A673 (cell line): Measurements from ENCODE around the gene CNNM4. TPM values are rescaled to one million over a fixed set of nuclear protein-coding genes. Genes with fewer than 3 reads are reported as not detected.

ENCODE experiments used
- BruUV-seq: library from RNA; stranded (reverse); fragments of 400-500 nt; replicated peaks from 2 replicates; lab custom pipeline; 2021; lab: Mats Ljungman, UMichigan
- CTCF ChIA-PET: fragments of 300-600 bp; sonication (Branson Sonifier 250); formaldehyde crosslinking; loops from one replicate; lab custom pipeline; 2022; ENCODE audit warnings: antibody characterized with exemption; lab: Charles Lee
- POLR2A ChIA-PET: fragments of 300-600 bp; sonication (Branson Sonifier 250); formaldehyde crosslinking; loops from one replicate; lab custom pipeline; 2022; ENCODE audit warnings: antibody characterized with exemption; ENCODE audit not compliant: low non-redundant PET; lab: Charles Lee
- DNase-seq: peaks from one replicate; pipeline ENCODE4 v3.0.0-alpha.2; 2015; ENCODE audit warnings: low spot score
- H3K27ac ChIP-seq: fragments of 200-600 bp; sonication (generic); 2 replicates; pipeline ENCODE4 v1.5.1; 2016; ENCODE audit warnings: mixed run types, low read depth, mild to moderate bottlenecking, mixed read lengths, antibody characterized with exemption, low read length; ENCODE audit not compliant: poor library complexity, severe bottlenecking
- H3K27me3 ChIP-seq: fragments of 200-600 bp; sonication (generic); replicated peaks from 2 replicates; pipeline ENCODE4 v1.6.1; 2017; ENCODE audit warnings: mixed run types, low read depth, mild to moderate bottlenecking, mixed read lengths, antibody characterized with exemption, low read length; ENCODE audit not compliant: insufficient read depth, poor library complexity
- H3K36me3 ChIP-seq: fragments of 200-600 bp; sonication (generic); 2 replicates; pipeline ENCODE4 v1.6.1; 2016; ENCODE audit warnings: mixed run types, mild to moderate bottlenecking, mixed read lengths, antibody characterized with exemption, low read length; ENCODE audit not compliant: insufficient read depth, poor library complexity, severe bottlenecking
- H3K4me1 ChIP-seq: fragments of 200-600 bp; sonication (generic); 2 replicates; pipeline ENCODE4 v1.6.1; 2017; ENCODE audit warnings: mixed run types, mild to moderate bottlenecking, mixed read lengths, antibody characterized with exemption, low read length; ENCODE audit not compliant: insufficient read depth, poor library complexity, severe bottlenecking
- H3K4me3 ChIP-seq: fragments of 200-600 bp; sonication (generic); 2 replicates; pipeline ENCODE4 v1.5.1; 2016; ENCODE audit warnings: low read depth, mixed run types, mild to moderate bottlenecking, mixed read lengths, low read length; ENCODE audit not compliant: poor library complexity, severe bottlenecking
- H3K9me3 ChIP-seq: fragments of 200-600 bp; sonication (generic); 2 replicates; pipeline ENCODE4 v1.6.1; 2016; ENCODE audit warnings: mixed run types, low read depth, mild to moderate bottlenecking, mixed read lengths, antibody characterized with exemption, low read length; ENCODE audit not compliant: poor library complexity, severe bottlenecking
- EZH2 ChIP-seq: fragments of 200-600 bp; sonication (generic); IDR thresholded peaks from 2 replicates; pipeline ENCODE4 v1.6.1; 2017; ENCODE audit warnings: borderline replicate concordance, low read depth, mild to moderate bottlenecking, mixed read lengths, antibody characterized with exemption, low read length; ENCODE audit not compliant: poor library complexity, severe bottlenecking
- intact Hi-C: fragments of 100-400 bp; cut with micrococcal nuclease; formaldehyde crosslinking; loops from one replicate; pipeline ENCODE4 v1.10.0; 2022; ENCODE audit not compliant: unreplicated experiment
- total RNA-seq: library from RNA; stranded (reverse); gene quantifications from 2 replicates; pipeline ENCODE4 v1.2.3, GENCODE V29; 2021
- TF ChIP-seq, protein P1 (sequence below): fragments of 300-800, 200-600 bp; sonication (generic); conservative IDR thresholded peaks from 2 replicates; pipeline ENCODE4 v1.5.1; 2017; ENCODE audit warnings: low read depth, mild to moderate bottlenecking, antibody characterized with exemption, low read length, moderate library complexity, mixed read lengths

CNNM4 gene
- total RNA-seq, 1 experiment from 2014 or later = 16.3 TPM

DNA sequence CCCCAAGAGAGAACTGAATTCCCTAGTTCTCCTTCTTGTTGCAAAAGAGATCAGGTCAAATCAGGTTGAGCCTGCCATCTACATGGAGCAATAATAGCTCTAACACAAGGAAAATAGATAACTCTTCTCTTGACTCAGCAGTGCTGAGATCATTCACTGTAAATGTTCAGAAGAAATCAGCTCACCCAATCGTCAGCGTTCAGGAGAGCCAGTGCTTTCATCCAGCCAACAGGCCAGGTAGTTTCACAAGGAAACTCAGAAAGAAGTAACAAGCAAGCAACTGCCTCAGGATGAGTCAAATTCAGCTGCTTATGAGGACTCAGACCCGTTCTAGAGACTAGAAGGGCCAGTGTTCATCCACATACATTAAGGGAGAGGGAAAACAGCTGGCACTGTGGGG is 26.8 kb upstream of the CNNM4 start:
- H3K27me3 ChIP-seq = no peaks in the 10 kb centered on the region
- peaks cover 4% of the 10 kb centered on the region for H3K4me1 ChIP-seq
- no peak overlapping the region for H3K27ac ChIP-seq
- no peak overlapping the region for H3K4me3 ChIP-seq
- no TSS peak for BruUV-seq
- no peak for DNase-seq
- CTCF ChIA-PET = no interaction called here
- TF ChIP-seq, protein P1, sequence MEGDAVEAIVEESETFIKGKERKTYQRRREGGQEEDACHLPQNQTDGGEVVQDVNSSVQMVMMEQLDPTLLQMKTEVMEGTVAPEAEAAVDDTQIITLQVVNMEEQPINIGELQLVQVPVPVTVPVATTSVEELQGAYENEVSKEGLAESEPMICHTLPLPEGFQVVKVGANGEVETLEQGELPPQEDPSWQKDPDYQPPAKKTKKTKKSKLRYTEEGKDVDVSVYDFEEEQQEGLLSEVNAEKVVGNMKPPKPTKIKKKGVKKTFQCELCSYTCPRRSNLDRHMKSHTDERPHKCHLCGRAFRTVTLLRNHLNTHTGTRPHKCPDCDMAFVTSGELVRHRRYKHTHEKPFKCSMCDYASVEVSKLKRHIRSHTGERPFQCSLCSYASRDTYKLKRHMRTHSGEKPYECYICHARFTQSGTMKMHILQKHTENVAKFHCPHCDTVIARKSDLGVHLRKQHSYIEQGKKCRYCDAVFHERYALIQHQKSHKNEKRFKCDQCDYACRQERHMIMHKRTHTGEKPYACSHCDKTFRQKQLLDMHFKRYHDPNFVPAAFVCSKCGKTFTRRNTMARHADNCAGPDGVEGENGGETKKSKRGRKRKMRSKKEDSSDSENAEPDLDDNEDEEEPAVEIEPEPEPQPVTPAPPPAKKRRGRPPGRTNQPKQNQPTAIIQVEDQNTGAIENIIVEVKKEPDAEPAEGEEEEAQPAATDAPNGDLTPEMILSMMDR = no peak
- no peak for TF ChIP-seq EZH2
- POLR2A ChIA-PET = no interaction called here
- intact Hi-C loops = no loop called here
- H3K36me3 ChIP-seq = peaks cover 52% of the 10 kb centered on the region
- no peaks in the 10 kb centered on the region for H3K9me3 ChIP-seq

DNA sequence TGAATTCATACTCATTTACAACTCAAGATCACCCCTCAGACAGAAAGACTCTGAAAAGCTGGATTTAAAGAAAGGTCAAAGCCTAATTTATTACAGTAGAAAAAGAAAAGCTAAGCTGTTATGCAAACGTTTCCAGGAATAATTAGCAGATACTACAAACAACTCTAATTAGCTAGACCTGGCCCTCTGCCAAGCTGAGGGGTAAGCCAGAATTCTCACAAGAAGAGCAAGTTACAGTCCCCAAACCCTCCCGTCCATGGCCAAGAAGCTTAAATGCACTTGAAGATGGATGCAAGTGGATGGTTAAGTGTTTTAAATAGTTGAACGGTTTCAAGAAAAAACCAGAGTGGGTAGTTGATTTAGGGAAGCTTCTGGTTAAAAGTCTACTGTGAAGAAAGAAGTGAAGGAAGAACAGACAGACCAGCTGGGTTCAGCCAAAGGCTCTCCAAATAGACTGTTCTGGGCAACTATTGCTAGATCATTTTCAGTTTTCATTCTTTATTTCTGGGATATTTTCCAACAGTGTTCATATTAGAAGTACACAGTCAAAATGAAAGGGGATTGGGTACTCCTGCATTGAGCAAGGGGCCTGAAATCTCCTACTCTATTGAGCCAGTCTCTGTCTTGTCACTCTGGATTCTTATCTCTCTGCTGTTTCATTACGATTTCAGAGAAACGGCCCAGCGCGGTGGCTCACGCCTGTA is 25.7 kb upstream of the CNNM4 start:
- TF ChIP-seq, protein P1 = no peak
- TF ChIP-seq EZH2 = no peak
- no peak overlapping the region for H3K27ac ChIP-seq
- no peak for DNase-seq
- no peaks in the 10 kb centered on the region for H3K9me3 ChIP-seq
- H3K4me1 ChIP-seq = peaks cover 4% of the 10 kb centered on the region
- intact Hi-C loops = no loop called here
- no TSS peak for BruUV-seq
- H3K4me3 ChIP-seq = no peak overlapping the region
- POLR2A ChIA-PET = no interaction called here
- no peaks in the 10 kb centered on the region for H3K27me3 ChIP-seq
- CTCF ChIA-PET = interaction anchor here (0.7 kb wide), 1 partner anchor 106 kb away, joined by 3 read pairs; no protein-coding TSS in a partner anchor
- peaks cover 45% of the 10 kb centered on the region for H3K36me3 ChIP-seq

DNA sequence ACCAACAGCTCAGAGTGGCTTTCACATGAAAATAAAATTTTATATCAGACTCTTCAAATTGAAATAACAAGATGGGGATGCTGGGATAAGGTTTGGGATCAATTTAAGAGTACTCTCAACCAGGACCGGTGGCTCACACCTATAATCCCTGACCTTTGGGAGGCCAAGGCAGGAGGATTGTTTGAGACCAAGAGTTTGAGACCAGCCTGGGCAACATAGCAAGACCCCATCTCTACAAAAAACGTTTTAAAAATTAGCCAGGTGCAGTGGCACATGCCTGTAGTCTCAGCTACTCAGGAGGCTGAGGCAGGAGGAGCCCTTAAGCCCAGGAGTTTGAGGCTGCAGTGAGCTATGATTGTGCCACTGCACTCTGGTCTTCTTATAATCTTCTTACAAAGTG is 23.5 kb upstream of the CNNM4 start:
- TF ChIP-seq, protein P1 = no peak
- no peak for TF ChIP-seq EZH2
- H3K36me3 ChIP-seq = peaks cover 35% of the 10 kb centered on the region
- no peak overlapping the region for H3K4me3 ChIP-seq
- no peaks in the 10 kb centered on the region for H3K27me3 ChIP-seq
- no peaks in the 10 kb centered on the region for H3K9me3 ChIP-seq
- H3K27ac ChIP-seq = no peak overlapping the region
- DNase-seq = no peak
- intact Hi-C loops = no loop called here
- POLR2A ChIA-PET = no interaction called here
- BruUV-seq = no TSS peak
- H3K4me1 ChIP-seq = peaks cover 4% of the 10 kb centered on the region
- CTCF ChIA-PET = interaction anchor here (0.6 kb wide), 1 partner anchor 26 kb away, joined by 3 read pairs; no protein-coding TSS in a partner anchor
